Activated T-helper 1 cell treated with anti-CD3 and anti-CD28 coated beads, Interleukin-2, amount 50 U/mL, for 16 hours (primary cell): ENCODE results near the gene NUTM2E.
"Not testable (repeated sequence)": the region's sequence is repeated elsewhere in the genome, so short reads cannot be mapped to it uniquely, and the experiment has no call there.

Experiments
- DNase-seq, 2 donors: peaks; one replicate each; pipeline ENCODE4 v3.0.0-alpha.2; 2020; ENCODE audit warnings: low read depth in 1 of 2, low spot score in 1 of 2

Gene NUTM2E

GRCh38 chr10:79862803-79863202 lies 36.3 kb downstream of the NUTM2E start:
- DNase-seq, result not testable (repeated sequence)

DNA sequence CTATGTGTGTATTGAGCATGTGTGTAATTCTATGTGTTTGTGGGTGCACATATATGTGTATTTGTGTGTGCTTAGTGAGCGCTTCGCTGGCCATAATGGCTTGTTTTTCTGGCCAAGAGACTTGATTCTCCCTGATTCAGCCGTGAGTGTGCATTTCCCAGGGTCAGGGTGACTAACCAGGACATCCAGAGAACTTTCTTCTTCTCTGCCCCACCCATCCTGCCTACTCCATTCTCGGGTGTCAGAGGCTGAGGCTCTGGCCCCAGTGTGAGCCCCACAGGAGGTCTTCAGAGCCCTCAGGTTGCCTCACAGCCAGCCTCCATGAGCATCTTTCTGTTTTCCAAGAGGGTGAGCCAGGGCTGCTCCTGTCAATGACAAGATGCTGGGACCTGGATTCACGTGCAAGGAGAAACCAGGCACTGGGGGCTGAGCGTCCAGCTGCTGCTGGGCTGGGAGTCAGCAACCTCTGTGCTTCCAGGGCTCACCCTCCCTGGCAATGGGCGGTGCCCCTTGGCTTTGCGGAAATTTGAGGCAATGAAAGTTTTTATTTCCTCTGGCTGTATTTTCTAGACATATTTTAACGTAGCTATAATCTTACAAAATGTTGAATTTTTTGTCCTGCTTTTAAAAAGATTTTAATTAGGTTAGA lies 40.5 kb downstream of the NUTM2E start:
- DNase-seq, result not testable (repeated sequence)

DNA sequence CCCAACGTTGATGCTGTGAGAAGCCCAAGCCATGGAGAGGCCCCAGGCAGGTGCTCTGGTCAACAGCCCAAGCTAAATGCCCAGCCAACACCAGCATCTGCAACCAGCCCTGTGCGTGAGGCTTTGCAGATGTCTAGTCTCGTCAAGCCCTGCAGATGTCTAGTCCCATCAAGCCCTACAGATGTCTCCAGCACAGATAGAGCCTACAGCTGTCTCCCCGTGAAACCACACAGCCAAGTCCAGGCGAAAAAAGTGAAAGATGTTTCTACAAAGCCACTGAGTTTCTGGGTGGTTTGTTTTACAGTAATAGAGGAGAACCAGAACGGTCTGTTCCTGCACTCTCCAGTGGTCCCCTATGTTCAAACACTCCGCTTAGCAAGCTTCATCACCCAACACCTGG lies 41.5 kb downstream of the NUTM2E start:
- DNase-seq, result not testable (repeated sequence)

GRCh38 chr10:79869439-79870097 lies 43.0 kb downstream of the NUTM2E start:
- DNase-seq, result not testable (repeated sequence)

GRCh38 chr10:79871729-79872128 lies 45.2 kb downstream of the NUTM2E start:
- DNase-seq, result not testable (repeated sequence)
